DND-41 (cell line): Measurements from ENCODE around the gene ADARB2.

Source experiments
- CTCF ChIP-seq: IDR thresholded peaks from 2 replicates; pipeline ENCODE4 v1.5.1; 2012; ENCODE audit warnings: borderline replicate concordance, low read length, moderate library complexity, mild to moderate bottlenecking; ENCODE audit not compliant: poor library complexity, severe bottlenecking; ENCODE audit errors: extremely low read depth
- EZH2 ChIP-seq: IDR thresholded peaks from 3 replicates; pipeline ENCODE4 v1.6.1; 2012; ENCODE audit warnings: borderline replicate concordance, low read depth, mild to moderate bottlenecking, moderate library complexity, low read length, inconsistent platforms; ENCODE audit not compliant: severe bottlenecking

GRCh38 chr10:1373287-1373686 lies 364.0 kb downstream of the ADARB2 start:
- TF ChIP-seq CTCF (no peak), EZH2 (no peak)
